HEK293 (cell line): ENCODE results near the gene D2HGDH.

ENCODE experiments used
- GLIS1 ChIP-seq: fragments of 450-650 bp; formaldehyde crosslinking; IDR thresholded peaks from 2 replicates; pipeline ENCODE4 v1.5.1; 2016; ENCODE audit warnings: missing biosample characterization, missing genetic modification characterization
- KLF16 ChIP-seq: fragments of 450-650 bp; formaldehyde crosslinking; IDR thresholded peaks from 2 replicates; pipeline ENCODE4 v1.5.1; 2017; ENCODE audit warnings: missing biosample characterization, missing genetic modification characterization
- PRDM10 ChIP-seq: fragments of 450-650 bp; formaldehyde crosslinking; IDR thresholded peaks from 2 replicates; pipeline ENCODE4 v1.5.1; 2016; ENCODE audit warnings: missing biosample characterization, missing genetic modification characterization
- ZBTB20 ChIP-seq: fragments of 450-650 bp; formaldehyde crosslinking; IDR thresholded peaks from 2 replicates; pipeline ENCODE4 v1.5.1; 2016; ENCODE audit warnings: missing biosample characterization, missing genetic modification characterization
- ZBTB7A ChIP-seq: fragments of 450-650 bp; formaldehyde crosslinking; IDR thresholded peaks from 2 replicates; pipeline ENCODE4 v1.5.1; 2016; ENCODE audit warnings: low read depth, missing biosample characterization, missing genetic modification characterization
- ZFHX2 ChIP-seq: fragments of 450-650 bp; formaldehyde crosslinking; conservative IDR thresholded peaks from 2 replicates; pipeline ENCODE4 v1.5.1; 2016; ENCODE audit warnings: missing biosample characterization, missing genetic modification characterization
- ZNF266 ChIP-seq: fragments of 450-650 bp; formaldehyde crosslinking; IDR thresholded peaks from 2 replicates; pipeline ENCODE4 v1.5.1; 2016; ENCODE audit warnings: missing biosample characterization, missing genetic modification characterization, low read depth
- ZNF302 ChIP-seq: fragments of 450-650 bp; formaldehyde crosslinking; IDR thresholded peaks from 2 replicates; pipeline ENCODE4 v1.5.1; 2016; ENCODE audit warnings: missing biosample characterization, missing genetic modification characterization, low read depth
- ZNF341 ChIP-seq: fragments of 450-650 bp; formaldehyde crosslinking; IDR thresholded peaks from 2 replicates; pipeline ENCODE4; 2016; ENCODE audit warnings: low read depth, missing biosample characterization, missing genetic modification characterization
- ZNF571 ChIP-seq: fragments of 450-650 bp; formaldehyde crosslinking; IDR thresholded peaks from 2 replicates; pipeline ENCODE4 v1.5.0; 2017; ENCODE audit warnings: missing biosample characterization, missing genetic modification characterization
- ZNF596 ChIP-seq: fragments of 450-650 bp; IDR thresholded peaks from 2 replicates; pipeline ENCODE4 v1.5.0; 2018; ENCODE audit warnings: missing biosample characterization, mild to moderate bottlenecking, missing genetic modification characterization, moderate library complexity
- ZNF629 ChIP-seq: fragments of 450-650 bp; formaldehyde crosslinking; IDR thresholded peaks from 2 replicates; pipeline ENCODE4 v1.5.1; 2017; ENCODE audit warnings: missing biosample characterization, missing genetic modification characterization
- ZNF777 ChIP-seq: fragments of 450-650 bp; formaldehyde crosslinking; IDR thresholded peaks from 2 replicates; pipeline ENCODE4 v1.5.1; 2017; ENCODE audit warnings: missing biosample characterization, missing genetic modification characterization, borderline replicate concordance
- ZNF791 ChIP-seq: fragments of 450-650 bp; formaldehyde crosslinking; IDR thresholded peaks from 2 replicates; pipeline ENCODE4 v1.5.1; 2016; ENCODE audit warnings: missing biosample characterization, missing genetic modification characterization
- ZSCAN4 ChIP-seq: fragments of 450-650 bp; formaldehyde crosslinking; IDR thresholded peaks from 2 replicates; pipeline ENCODE4 v1.5.1; 2017; ENCODE audit warnings: missing biosample characterization, missing genetic modification characterization
- TF ChIP-seq, protein P1 (sequence below): fragments of 450-650 bp; formaldehyde crosslinking; IDR thresholded peaks from 2 replicates; pipeline ENCODE4 v1.5.1; 2016; ENCODE audit warnings: missing biosample characterization, missing genetic modification characterization, borderline replicate concordance
- TF ChIP-seq, protein P2 (sequence below): fragments of 450-650 bp; formaldehyde crosslinking; IDR thresholded peaks from 2 replicates; pipeline ENCODE4 v1.5.1; 2016; ENCODE audit warnings: missing biosample characterization, missing genetic modification characterization
- TF ChIP-seq, protein P3 (sequence below): fragments of 450-650 bp; formaldehyde crosslinking; IDR thresholded peaks from 2 replicates; pipeline ENCODE4 v1.5.1; 2016; ENCODE audit warnings: missing biosample characterization, missing genetic modification characterization
- TF ChIP-seq, protein P4 (sequence below): fragments of 450-650 bp; formaldehyde crosslinking; IDR thresholded peaks from 2 replicates; pipeline ENCODE4 v1.5.1; 2016; ENCODE audit warnings: missing biosample characterization, missing genetic modification characterization, borderline replicate concordance

The D2HGDH gene

GRCh38 chr2:241702155-241703031, 32.0 kb upstream of the D2HGDH start (continued):
- TF ChIP-seq, protein P1, sequence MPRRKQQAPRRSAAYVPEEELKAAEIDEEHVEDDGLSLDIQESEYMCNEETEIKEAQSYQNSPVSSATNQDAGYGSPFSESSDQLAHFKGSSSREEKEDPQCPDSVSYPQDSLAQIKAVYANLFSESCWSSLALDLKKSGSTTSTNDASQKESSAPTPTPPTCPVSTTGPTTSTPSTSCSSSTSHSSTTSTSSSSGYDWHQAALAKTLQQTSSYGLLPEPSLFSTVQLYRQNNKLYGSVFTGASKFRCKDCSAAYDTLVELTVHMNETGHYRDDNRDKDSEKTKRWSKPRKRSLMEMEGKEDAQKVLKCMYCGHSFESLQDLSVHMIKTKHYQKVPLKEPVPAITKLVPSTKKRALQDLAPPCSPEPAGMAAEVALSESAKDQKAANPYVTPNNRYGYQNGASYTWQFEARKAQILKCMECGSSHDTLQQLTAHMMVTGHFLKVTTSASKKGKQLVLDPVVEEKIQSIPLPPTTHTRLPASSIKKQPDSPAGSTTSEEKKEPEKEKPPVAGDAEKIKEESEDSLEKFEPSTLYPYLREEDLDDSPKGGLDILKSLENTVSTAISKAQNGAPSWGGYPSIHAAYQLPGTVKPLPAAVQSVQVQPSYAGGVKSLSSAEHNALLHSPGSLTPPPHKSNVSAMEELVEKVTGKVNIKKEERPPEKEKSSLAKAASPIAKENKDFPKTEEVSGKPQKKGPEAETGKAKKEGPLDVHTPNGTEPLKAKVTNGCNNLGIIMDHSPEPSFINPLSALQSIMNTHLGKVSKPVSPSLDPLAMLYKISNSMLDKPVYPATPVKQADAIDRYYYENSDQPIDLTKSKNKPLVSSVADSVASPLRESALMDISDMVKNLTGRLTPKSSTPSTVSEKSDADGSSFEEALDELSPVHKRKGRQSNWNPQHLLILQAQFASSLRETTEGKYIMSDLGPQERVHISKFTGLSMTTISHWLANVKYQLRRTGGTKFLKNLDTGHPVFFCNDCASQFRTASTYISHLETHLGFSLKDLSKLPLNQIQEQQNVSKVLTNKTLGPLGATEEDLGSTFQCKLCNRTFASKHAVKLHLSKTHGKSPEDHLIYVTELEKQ (tag by site-specific recombination): no peak
- TF ChIP-seq ZNF596 (tag by site-specific recombination) (no peak), ZSCAN4 (tag by site-specific recombination) (no peak), ZNF629 (no peak), ZFHX2 (tag by site-specific recombination) (peak; percentile 89), ZBTB20 (0 out of 2 replicates have a peak, but pooled peaks have one; percentile 33), ZNF266 (tag by site-specific recombination) (no peak), ZBTB7A (no peak), PRDM10 (no peak), KLF16 (0 out of 2 replicates have a peak, but pooled peaks have one; percentile 22), ZNF777 (no peak), ZNF302 (no peak), ZNF791 (tag by site-specific recombination) (no peak), ZNF571 (tag by site-specific recombination) (no peak), ZNF341 (0 out of 2 replicates have a peak, but pooled peaks have one; percentile 28), GLIS1 (tag by site-specific recombination) (no peak)
- TF ChIP-seq, protein P2, sequence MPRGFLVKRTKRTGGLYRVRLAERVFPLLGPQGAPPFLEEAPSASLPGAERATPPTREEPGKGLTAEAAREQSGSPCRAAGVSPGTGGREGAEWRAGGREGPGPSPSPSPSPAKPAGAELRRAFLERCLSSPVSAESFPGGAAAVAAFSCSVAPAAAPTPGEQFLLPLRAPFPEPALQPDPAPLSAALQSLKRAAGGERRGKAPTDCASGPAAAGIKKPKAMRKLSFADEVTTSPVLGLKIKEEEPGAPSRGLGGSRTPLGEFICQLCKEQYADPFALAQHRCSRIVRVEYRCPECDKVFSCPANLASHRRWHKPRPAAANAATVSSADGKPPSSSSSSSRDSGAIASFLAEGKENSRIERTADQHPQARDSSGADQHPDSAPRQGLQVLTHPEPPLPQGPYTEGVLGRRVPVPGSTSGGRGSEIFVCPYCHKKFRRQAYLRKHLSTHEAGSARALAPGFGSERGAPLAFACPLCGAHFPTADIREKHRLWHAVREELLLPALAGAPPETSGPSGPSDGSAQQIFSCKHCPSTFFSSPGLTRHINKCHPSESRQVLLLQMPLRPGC (tag by site-specific recombination): no peak
- TF ChIP-seq, protein P3, sequence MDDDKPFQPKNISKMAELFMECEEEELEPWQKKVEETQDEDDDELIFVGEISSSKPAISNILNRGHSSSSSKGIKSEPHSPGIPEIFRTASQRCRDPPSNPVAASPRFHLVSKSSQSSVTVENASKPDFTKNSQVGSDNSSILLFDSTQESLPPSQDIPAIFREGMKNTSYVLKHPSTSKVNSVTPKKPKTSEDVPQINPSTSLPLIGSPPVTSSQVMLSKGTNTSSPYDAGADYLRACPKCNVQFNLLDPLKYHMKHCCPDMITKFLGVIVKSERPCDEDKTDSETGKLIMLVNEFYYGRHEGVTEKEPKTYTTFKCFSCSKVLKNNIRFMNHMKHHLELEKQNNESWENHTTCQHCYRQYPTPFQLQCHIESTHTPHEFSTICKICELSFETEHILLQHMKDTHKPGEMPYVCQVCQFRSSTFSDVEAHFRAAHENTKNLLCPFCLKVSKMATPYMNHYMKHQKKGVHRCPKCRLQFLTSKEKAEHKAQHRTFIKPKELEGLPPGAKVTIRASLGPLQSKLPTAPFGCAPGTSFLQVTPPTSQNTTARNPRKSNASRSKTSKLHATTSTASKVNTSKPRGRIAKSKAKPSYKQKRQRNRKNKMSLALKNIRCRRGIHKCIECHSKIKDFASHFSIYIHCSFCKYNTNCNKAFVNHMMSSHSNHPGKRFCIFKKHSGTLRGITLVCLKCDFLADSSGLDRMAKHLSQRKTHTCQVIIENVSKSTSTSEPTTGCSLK (tag by site-specific recombination): no peak
- TF ChIP-seq, protein P4, sequence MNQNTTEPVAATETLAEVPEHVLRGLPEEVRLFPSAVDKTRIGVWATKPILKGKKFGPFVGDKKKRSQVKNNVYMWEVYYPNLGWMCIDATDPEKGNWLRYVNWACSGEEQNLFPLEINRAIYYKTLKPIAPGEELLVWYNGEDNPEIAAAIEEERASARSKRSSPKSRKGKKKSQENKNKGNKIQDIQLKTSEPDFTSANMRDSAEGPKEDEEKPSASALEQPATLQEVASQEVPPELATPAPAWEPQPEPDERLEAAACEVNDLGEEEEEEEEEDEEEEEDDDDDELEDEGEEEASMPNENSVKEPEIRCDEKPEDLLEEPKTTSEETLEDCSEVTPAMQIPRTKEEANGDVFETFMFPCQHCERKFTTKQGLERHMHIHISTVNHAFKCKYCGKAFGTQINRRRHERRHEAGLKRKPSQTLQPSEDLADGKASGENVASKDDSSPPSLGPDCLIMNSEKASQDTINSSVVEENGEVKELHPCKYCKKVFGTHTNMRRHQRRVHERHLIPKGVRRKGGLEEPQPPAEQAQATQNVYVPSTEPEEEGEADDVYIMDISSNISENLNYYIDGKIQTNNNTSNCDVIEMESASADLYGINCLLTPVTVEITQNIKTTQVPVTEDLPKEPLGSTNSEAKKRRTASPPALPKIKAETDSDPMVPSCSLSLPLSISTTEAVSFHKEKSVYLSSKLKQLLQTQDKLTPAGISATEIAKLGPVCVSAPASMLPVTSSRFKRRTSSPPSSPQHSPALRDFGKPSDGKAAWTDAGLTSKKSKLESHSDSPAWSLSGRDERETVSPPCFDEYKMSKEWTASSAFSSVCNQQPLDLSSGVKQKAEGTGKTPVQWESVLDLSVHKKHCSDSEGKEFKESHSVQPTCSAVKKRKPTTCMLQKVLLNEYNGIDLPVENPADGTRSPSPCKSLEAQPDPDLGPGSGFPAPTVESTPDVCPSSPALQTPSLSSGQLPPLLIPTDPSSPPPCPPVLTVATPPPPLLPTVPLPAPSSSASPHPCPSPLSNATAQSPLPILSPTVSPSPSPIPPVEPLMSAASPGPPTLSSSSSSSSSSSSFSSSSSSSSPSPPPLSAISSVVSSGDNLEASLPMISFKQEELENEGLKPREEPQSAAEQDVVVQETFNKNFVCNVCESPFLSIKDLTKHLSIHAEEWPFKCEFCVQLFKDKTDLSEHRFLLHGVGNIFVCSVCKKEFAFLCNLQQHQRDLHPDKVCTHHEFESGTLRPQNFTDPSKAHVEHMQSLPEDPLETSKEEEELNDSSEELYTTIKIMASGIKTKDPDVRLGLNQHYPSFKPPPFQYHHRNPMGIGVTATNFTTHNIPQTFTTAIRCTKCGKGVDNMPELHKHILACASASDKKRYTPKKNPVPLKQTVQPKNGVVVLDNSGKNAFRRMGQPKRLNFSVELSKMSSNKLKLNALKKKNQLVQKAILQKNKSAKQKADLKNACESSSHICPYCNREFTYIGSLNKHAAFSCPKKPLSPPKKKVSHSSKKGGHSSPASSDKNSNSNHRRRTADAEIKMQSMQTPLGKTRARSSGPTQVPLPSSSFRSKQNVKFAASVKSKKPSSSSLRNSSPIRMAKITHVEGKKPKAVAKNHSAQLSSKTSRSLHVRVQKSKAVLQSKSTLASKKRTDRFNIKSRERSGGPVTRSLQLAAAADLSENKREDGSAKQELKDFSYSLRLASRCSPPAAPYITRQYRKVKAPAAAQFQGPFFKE (tag by site-specific recombination): no peak
